Endometrial microvascular endothelial cells (primary cell): ENCODE data around the gene BANP. TPM values are rescaled to one million over a fixed set of nuclear protein-coding genes. Genes with fewer than 3 reads are reported as not detected.
"Not testable (repeated sequence)": the region's sequence is repeated elsewhere in the genome, so short reads cannot be mapped to it uniquely, and the experiment has no call there.

Experiments
- in situ Hi-C: cut with HindIII; loops from 2 replicates; pipeline ENCODE4 v1.10.0; 2017; ENCODE audit warnings: low sequenced_read_pairs, low pct_unique_long_range_greater_than_20kb; ENCODE audit errors: inconsistent ontology term
- total RNA-seq: library from RNA; depleted of rRNA; stranded (reverse); fragments of >200 nt; gene quantifications from one replicate; pipeline ENCODE4 v1.2.3, GENCODE V29; 2015; ENCODE audit errors: inconsistent ontology term

The BANP gene
- total RNA-seq, 1 donor from 2014 or later, result 18.8 TPM

DNA sequence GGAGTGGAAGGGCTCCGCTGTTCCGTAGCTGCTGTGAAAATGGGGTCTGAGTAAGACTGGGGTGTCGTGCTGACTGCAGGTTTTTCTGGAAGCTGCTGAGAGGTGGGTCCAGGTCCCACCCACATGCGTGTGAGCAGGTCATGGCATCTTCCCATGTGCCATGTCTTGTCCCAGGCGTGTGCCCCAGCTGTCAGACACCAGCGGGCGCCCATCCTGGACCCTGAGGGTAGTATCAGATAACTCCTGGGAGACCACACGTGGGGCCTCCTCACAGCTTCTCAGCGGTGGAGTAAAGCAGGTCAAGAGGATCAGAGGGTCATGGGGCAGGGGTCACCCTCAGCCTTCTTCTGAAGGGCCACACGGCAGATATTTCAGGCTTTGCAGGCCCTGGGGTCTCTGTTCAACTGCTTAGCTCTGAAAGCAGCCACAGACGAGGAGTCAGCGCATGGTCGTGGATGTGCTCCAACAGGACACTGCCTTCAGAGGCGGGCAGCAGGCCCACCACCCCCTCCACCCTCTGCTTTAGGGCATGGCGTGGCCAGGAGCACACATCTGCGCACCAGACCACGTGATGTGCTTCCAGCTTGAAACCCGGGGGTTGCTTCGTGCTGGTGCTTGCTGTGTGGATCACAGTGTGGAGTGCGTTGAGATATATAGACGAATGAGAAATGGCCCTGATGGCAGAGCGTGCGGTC, 68.7 kb downstream of the BANP start:
- in situ Hi-C loops, result no loop called here

GRCh38 chr16:88020516-88020885, 69.3 kb downstream of the BANP start:
- in situ Hi-C loops, result no loop called here

- in situ Hi-C loops, result not testable (repeated sequence)
Observed at GRCh38 chr16:88021041-88021970, 70.1 kb downstream of the BANP start.

GRCh38 chr16:88022076-88023042, 71.1 kb downstream of the BANP start:
- in situ Hi-C loops, result no loop called here

- in situ Hi-C loops, result no loop called here
Observed at GRCh38 chr16:88023366-88023765, 72.1 kb downstream of the BANP start.

GRCh38 chr16:88023786-88024185, 72.6 kb downstream of the BANP start:
- in situ Hi-C loops, result no loop called here

DNA sequence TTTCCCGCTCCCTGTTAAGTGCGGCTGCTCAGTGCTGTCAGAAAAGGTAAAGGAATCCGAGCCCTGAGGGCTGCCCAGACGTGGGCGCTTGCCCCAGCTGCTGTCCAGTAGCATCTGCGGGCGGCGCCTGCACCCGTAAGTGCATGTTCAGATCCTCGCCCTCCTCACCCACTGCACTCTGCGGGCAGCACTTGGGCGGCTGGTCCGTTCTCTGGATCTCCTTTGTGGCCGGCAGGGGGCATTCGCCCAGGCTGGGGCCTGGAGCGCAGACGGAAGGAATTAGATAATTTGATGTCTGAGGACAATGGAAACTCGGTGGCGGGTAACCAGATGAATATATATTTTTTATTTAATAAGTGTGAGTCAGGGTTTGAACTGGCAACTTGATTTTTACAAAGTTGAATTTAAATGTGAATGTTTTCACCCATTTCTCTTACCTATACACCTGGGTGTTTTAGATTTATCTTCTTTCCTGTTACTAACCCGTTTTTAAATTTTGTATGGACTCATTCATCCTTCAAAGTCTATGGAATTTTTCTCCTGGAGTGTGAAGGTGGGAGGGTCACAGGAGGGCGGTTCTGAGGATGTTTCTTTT, 73.4 kb downstream of the BANP start:
- in situ Hi-C loops, result not testable (repeated sequence)

- in situ Hi-C loops, result not testable (repeated sequence)
Observed at GRCh38 chr16:88025086-88025492, 73.9 kb downstream of the BANP start.

DNA sequence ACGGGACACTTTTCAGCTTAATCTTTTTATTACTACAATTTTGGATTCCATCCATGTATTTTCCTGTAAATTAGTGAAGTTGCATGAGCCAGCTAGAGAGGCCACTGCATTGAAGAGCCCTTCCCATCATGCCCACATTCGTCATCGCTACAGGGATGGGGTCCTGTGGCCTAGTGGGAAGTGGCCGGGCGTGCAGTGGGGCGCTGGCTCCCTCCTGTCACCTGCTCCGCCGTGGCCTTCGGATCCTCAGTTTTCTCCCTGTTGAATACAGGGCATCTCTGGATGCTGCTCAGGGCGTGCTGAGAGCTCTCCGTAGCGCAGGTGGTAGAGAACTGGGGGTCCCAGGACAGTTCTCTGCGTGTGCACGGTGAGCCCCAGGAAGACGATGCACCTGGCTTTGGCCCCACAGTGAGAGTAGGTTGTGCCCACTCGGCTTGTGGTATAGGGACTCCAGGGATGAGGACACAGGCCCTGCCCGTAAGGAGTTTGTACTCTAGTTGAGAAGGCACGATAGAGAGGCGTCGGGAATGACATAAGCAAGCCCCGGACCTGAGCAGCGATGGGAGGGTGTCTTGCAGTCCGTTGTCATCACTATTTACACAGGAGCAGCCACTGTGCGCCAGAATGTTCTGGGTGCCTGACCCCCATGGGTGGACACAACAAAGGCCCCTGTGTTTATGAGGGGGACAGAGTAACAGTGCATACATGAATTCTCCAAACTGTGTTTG, 74.8 kb downstream of the BANP start:
- in situ Hi-C loops, result not testable (repeated sequence)

GRCh38 chr16:88026964-88027938, 76.0 kb downstream of the BANP start:
- in situ Hi-C loops, result no loop called here

GRCh38 chr16:88028177-88028930, 77.1 kb downstream of the BANP start:
- in situ Hi-C loops, result not testable (repeated sequence)

DNA sequence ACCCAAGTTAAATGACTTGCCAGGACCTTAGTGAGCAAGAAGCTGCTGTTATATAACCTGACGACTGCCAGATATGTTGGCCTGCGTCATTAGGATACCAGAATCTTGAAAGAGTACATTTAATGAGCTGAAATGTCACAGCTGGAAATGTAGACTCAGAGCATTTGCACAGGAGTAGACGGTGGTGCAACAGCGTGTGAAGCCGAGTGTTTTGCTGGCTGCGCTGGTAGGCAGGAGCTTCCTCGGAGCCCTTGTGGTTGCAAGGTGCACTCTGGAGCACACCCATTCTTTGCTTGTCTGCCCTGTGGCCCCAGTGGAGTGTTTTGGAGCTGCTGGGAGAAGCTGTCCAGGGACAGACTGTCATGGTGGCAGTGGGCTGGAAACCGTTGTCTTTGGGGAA, 79.3 kb downstream of the BANP start:
- in situ Hi-C loops, result no loop called here

DNA sequence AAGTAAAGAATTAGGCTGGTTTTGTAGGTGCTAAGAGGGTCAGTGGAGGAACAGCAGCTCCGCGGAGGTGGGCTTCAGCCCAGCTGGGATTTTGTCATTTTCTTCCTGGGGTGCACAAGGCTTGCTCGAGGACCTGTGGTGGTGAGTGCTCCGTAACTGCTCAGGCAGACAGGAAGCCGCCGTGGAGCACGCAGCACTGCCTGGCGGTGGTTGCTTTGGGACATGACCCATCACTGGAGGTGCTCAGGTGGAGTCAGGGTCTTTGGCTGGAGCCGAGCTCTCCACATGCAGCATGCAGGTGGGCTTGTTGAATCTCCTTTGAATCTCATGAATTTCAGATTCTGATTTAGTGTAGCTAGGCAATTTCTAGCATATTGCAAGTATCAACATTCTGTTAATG, 79.7 kb downstream of the BANP start:
- in situ Hi-C loops, result not testable (repeated sequence)

- in situ Hi-C loops, result not testable (repeated sequence)
Observed at GRCh38 chr16:88033003-88033740, 81.9 kb downstream of the BANP start.

- in situ Hi-C loops, result no loop called here
Observed at GRCh38 chr16:88034770-88035169, 83.5 kb downstream of the BANP start.

- in situ Hi-C loops, result no loop called here
Observed at GRCh38 chr16:88035292-88035691, 84.1 kb downstream of the BANP start.
